ENCODE data around the gene EFHC1. TPM values are rescaled to one million over a fixed set of nuclear protein-coding genes. Genes with fewer than 3 reads are reported as not detected.
A peak's percentile ranks its signal among the peaks of the same experiment; 100 is the strongest.

Gene EFHC1
- total RNA-seq, 1 donor from 2014 or later, result 29.0 TPM

DNA sequence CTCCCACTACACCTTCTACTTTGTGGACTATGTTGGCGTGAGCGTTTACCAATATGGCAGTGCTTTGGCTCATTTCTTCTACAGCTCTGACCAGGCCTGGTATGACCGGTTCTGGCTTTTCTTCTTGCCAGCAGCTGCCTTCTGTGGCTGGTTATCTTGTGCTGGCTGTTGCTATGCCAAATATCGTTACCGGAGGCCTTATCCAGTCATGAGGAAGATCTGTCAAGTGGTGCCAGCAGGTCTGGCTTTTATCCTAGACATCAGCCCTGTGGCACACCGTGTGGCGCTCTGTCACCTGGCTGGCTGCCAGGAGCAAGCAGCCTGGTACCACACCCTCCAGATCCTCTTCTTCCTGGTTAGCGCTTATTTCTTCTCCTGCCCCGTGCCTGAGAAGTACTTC, 16.5 kb upstream of the EFHC1 start:
- peaks cover 6% of the 10 kb centered on the region for H3K36me3 Mint-ChIP-seq (ENCODE audit: low read depth, unreplicated experiment)
- no peaks in the 10 kb centered on the region for H3K9me3 Mint-ChIP-seq (ENCODE audit: unreplicated experiment)
- peaks cover 3% of the 10 kb centered on the region for H3K27me3 Mint-ChIP-seq (ENCODE audit: unreplicated experiment)
- no peak for DNase-seq (ENCODE audit: low spot score)
- H3K4me3 Mint-ChIP-seq (ENCODE audit: unreplicated experiment), result peak overlapping the region; percentile 56
- H3K4me1 Mint-ChIP-seq (ENCODE audit: unreplicated experiment), result no peaks in the 10 kb centered on the region
- H3K27ac Mint-ChIP-seq (ENCODE audit: unreplicated experiment), result no peak overlapping the region
- TF ChIP-seq CTCF (IDR thresholded peaks at IDR 0.05; ENCODE audit: unreplicated experiment), result no peak

GRCh38 chr6:52405243-52405642, 14.9 kb upstream of the EFHC1 start:
- Mint-ChIP-seq H3K36me3 (ENCODE audit: low read depth, unreplicated experiment) (peaks cover 6% of the 10 kb centered on the region), H3K4me3 (ENCODE audit: unreplicated experiment) (no peak overlapping the region), H3K9me3 (ENCODE audit: unreplicated experiment) (no peaks in the 10 kb centered on the region), H3K27me3 (ENCODE audit: unreplicated experiment) (peaks cover 4% of the 10 kb centered on the region), H3K27ac (ENCODE audit: unreplicated experiment) (no peak overlapping the region), H3K4me1 (ENCODE audit: unreplicated experiment) (no peaks in the 10 kb centered on the region)
- no peak for DNase-seq (ENCODE audit: low spot score)
- no peak for TF ChIP-seq CTCF (IDR thresholded peaks at IDR 0.05; ENCODE audit: unreplicated experiment)

DNA sequence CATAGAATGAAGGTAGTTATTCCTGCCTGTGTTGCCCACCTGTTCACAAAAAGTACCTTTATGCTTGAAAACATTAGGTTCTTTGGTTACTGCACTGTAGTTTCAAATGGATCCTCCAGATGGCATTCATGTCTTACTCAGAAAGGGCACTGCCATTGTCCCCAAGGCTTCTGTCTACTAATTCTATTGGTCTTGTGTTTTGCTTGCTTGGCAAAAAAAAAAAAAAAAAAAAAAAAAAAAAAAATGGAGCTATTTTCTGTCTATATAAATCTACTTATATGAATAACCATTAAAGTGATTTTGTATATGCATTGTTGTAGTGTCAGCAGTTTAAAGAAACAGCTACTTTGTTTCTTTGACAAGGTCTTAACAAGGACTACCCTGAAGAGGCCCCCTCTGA, 12.7 kb upstream of the EFHC1 start:
- DNase-seq (ENCODE audit: low spot score), result peak; percentile 22
- no peak overlapping the region for H3K4me3 Mint-ChIP-seq (ENCODE audit: unreplicated experiment)

DNA sequence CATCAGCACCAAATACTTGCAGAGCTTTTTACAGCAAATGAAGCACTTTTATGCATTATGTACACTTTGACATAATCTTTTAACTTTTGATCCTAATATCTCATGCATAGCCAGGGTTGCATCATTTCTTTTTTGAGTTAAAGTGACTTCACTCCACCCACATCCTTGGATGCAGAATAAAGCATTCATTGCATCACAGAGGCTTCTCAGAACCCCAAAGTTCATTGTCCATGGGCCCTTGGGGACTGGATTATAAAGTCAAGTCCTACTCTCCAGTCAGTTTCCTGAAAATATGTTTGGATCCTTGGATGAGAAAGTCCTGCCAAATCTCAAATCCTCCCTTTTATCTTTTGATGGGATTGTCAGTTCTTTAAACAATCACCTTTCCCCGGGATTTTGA, 10.6 kb upstream of the EFHC1 start:
- H3K27ac Mint-ChIP-seq (ENCODE audit: unreplicated experiment), result no peak overlapping the region
- peaks cover 8% of the 10 kb centered on the region for H3K27me3 Mint-ChIP-seq (ENCODE audit: unreplicated experiment)
- TF ChIP-seq CTCF (IDR thresholded peaks at IDR 0.05; ENCODE audit: unreplicated experiment), result no peak
- no peaks in the 10 kb centered on the region for H3K4me1 Mint-ChIP-seq (ENCODE audit: unreplicated experiment)
- no peaks in the 10 kb centered on the region for H3K36me3 Mint-ChIP-seq (ENCODE audit: low read depth, unreplicated experiment)
- no peaks in the 10 kb centered on the region for H3K9me3 Mint-ChIP-seq (ENCODE audit: unreplicated experiment)
- no peak overlapping the region for H3K4me3 Mint-ChIP-seq (ENCODE audit: unreplicated experiment)
- no peak for DNase-seq (ENCODE audit: low spot score)

More for the DNA sequence above, 12.7 kb upstream of the EFHC1 start:
- TF ChIP-seq CTCF (IDR thresholded peaks at IDR 0.05; ENCODE audit: unreplicated experiment), result peak; percentile 27
- Mint-ChIP-seq H3K27me3 (ENCODE audit: unreplicated experiment) (peaks cover 4% of the 10 kb centered on the region), H3K9me3 (ENCODE audit: unreplicated experiment) (no peaks in the 10 kb centered on the region), H3K4me1 (ENCODE audit: unreplicated experiment) (no peaks in the 10 kb centered on the region), H3K36me3 (ENCODE audit: low read depth, unreplicated experiment) (peaks cover 6% of the 10 kb centered on the region), H3K27ac (ENCODE audit: unreplicated experiment) (no peak overlapping the region)

DNA sequence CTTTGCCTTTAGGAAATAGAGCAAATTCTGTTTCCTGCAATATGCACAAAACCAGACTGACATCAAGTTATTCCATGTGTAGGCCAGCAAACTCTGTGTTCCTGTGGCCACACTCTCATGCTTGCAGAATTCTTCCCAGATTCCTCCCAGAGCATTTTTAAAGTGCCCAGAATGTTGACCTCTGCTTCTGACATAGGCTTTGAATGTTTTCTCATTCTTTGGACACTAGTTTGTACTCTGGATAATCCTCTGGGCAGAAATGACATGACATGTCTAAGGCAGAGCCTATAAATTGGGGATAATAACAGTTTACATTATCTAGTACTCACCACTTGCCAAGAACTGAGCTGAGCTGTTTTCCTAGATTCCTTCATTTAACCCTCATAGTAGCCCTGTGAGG, 9.2 kb upstream of the EFHC1 start:
- no peak for DNase-seq (ENCODE audit: low spot score)
- no peak for TF ChIP-seq CTCF (IDR thresholded peaks at IDR 0.05; ENCODE audit: unreplicated experiment)
- no peak overlapping the region for H3K4me3 Mint-ChIP-seq (ENCODE audit: unreplicated experiment)
- no peak overlapping the region for H3K27ac Mint-ChIP-seq (ENCODE audit: unreplicated experiment)
- no peaks in the 10 kb centered on the region for H3K4me1 Mint-ChIP-seq (ENCODE audit: unreplicated experiment)
- H3K9me3 Mint-ChIP-seq (ENCODE audit: unreplicated experiment), result no peaks in the 10 kb centered on the region
- H3K36me3 Mint-ChIP-seq (ENCODE audit: low read depth, unreplicated experiment), result no peaks in the 10 kb centered on the region
- H3K27me3 Mint-ChIP-seq (ENCODE audit: unreplicated experiment), result peaks cover 8% of the 10 kb centered on the region
